Measurements from ENCODE around the gene A2M. TPM values are rescaled to one million over a fixed set of nuclear protein-coding genes. Genes with fewer than 3 reads are reported as not detected.

The A2M gene
- total RNA-seq: 0.76 and 1.2 TPM in 2 replicates
- long read RNA-seq, full-length matches to known transcripts: 1 of 2 reads
- long read RNA-seq, partial matches to known transcripts: 1 of 2 reads
- long read RNA-seq, other reads (novel, unspliced or antisense): 0 of 2 reads

DNA sequence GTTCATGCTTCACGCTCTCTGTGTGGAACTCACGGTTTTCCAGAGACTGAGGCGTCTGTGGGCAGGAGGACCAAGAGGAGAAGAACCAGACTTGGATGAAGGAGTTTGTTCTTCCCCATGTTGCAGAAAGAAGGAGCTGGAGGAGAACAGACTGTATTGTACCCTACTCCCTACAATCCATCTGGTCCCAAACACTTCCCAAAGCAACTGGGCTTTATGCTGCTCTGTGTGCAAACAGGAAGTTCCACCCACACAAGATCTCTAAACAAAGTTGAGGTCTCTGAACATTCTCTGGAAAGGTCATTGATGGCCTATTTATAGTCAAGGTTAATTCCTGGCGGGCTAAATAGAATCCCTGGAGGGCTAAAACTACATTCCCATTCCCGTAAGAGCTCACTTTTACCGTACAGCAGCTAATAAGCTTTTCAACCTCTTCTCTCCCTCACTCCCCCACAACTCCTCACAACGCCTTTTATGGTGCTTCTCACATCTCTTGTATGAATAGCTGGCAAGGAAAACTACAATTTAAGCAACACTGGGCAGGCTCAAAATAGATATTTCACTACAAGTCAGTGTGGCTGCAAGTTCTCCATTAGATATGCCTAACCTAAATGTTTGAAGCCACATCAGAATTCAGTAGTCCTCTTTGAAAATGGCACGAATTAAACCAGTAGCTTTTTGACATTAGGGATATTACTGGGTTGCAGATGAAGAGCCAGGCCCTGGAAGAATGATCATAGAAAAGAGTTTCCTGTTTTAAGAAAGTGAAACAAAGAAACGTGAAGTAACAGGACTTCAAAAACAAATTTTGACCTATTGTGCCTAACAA lies at the start of gene A2M:
TSS of gene A2M (minus strand) at position 189 of the 829 bp plus-strand sequence. CDS start at position 119, 70 bp downstream.
- no peak within 1 kb of the TSS for H3K4me3 Mint-ChIP-seq (ENCODE audit: unreplicated experiment)
- no peak within 1 kb of the TSS for H3K27ac Mint-ChIP-seq (ENCODE audit: unreplicated experiment)
- no peaks in the 10 kb centered on the region for H3K36me3 Mint-ChIP-seq (ENCODE audit: unreplicated experiment)
- DNase-seq (ENCODE audit: extremely low spot score, unreplicated experiment): no peak
- TF ChIP-seq, protein P1, sequence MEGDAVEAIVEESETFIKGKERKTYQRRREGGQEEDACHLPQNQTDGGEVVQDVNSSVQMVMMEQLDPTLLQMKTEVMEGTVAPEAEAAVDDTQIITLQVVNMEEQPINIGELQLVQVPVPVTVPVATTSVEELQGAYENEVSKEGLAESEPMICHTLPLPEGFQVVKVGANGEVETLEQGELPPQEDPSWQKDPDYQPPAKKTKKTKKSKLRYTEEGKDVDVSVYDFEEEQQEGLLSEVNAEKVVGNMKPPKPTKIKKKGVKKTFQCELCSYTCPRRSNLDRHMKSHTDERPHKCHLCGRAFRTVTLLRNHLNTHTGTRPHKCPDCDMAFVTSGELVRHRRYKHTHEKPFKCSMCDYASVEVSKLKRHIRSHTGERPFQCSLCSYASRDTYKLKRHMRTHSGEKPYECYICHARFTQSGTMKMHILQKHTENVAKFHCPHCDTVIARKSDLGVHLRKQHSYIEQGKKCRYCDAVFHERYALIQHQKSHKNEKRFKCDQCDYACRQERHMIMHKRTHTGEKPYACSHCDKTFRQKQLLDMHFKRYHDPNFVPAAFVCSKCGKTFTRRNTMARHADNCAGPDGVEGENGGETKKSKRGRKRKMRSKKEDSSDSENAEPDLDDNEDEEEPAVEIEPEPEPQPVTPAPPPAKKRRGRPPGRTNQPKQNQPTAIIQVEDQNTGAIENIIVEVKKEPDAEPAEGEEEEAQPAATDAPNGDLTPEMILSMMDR (IDR thresholded peaks at IDR 0.05): no peak
- no peaks in the 10 kb centered on the region for H3K9me3 Mint-ChIP-seq (ENCODE audit: unreplicated experiment)
- H3K4me1 Mint-ChIP-seq (ENCODE audit: unreplicated experiment): no peaks in the 10 kb centered on the region
- H3K27me3 Mint-ChIP-seq (ENCODE audit: unreplicated experiment): peaks cover 6% of the 10 kb centered on the region

DNA sequence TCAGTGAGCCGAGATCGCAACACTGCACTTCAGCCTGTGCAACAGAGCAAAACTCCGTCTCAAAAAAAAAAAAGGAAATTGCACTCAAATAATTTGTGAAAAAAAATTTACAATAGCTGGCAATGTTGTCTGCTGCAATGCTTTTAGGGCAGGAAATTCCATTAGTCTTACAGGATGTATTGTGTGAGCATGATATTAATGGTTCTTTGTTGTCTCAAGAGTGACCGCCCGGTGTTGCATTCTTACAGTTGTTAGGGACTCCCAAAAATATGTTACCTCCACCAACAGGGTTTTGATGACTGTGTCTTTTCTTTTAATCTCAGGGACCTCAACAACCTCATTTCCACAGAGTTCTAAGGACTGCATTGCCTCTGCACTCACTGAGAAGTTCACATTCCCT lies 47.7 kb upstream of the A2M start:
- H3K27ac Mint-ChIP-seq (ENCODE audit: unreplicated experiment): no peak overlapping the region

DNA sequence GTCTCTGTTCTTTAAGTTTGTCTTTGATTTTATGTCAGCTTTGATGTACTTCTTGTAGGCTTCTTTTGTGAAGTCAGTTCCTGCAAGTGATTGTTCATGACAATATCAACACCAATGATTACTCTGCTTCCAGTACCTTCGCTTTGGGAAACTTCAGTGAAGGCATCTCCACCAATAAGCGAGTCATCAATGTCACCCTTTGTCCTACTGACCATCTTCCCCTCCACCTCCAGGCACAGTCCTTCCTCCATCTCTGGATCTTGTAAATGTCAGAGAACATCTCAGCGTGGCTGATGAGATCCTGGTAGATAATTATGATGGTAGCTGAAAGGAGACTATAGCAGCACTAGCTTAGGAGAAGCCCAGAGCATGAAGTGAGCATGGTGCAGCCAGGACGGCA lies 40.4 kb upstream of the A2M start:
- Mint-ChIP-seq H3K27me3 (ENCODE audit: unreplicated experiment) (no peaks in the 10 kb centered on the region), H3K27ac (ENCODE audit: unreplicated experiment) (no peak overlapping the region), H3K4me1 (ENCODE audit: unreplicated experiment) (no peaks in the 10 kb centered on the region), H3K36me3 (ENCODE audit: unreplicated experiment) (no peaks in the 10 kb centered on the region), H3K9me3 (ENCODE audit: unreplicated experiment) (peaks cover 3% of the 10 kb centered on the region), H3K4me3 (ENCODE audit: unreplicated experiment) (no peak overlapping the region)
- no peak for DNase-seq (ENCODE audit: extremely low spot score, unreplicated experiment)
- TF ChIP-seq, protein P1 (IDR thresholded peaks at IDR 0.05): no peak

More for the DNA sequence above, 47.7 kb upstream of the A2M start:
- no peak for DNase-seq (ENCODE audit: extremely low spot score, unreplicated experiment)
- Mint-ChIP-seq H3K27me3 (ENCODE audit: unreplicated experiment) (no peaks in the 10 kb centered on the region), H3K36me3 (ENCODE audit: unreplicated experiment) (no peaks in the 10 kb centered on the region), H3K4me3 (ENCODE audit: unreplicated experiment) (no peak overlapping the region), H3K9me3 (ENCODE audit: unreplicated experiment) (no peaks in the 10 kb centered on the region), H3K4me1 (ENCODE audit: unreplicated experiment) (no peaks in the 10 kb centered on the region)
- TF ChIP-seq, protein P1 (IDR thresholded peaks at IDR 0.05): no peak

DNA sequence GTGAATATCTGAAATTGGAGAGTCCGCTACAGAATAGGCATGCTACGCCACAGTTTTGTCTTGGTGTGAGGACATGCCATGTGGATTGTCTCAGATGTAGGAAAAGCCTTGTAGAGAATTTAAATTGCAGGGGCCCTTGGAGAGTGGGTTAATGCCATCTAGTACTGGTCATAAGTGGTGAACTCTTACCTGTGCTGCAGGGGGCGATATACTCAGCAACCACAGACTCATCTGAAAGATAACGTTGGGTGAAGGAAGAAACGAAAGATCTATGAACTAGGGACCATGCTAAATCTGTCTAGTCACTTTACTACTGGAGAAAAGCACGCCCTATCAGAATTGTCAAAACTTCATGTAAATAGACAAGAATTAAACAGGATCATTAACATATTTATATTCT lies 33.7 kb upstream of the A2M start:
- Mint-ChIP-seq H3K4me1 (ENCODE audit: unreplicated experiment) (no peaks in the 10 kb centered on the region), H3K27ac (ENCODE audit: unreplicated experiment) (no peak overlapping the region), H3K27me3 (ENCODE audit: unreplicated experiment) (no peaks in the 10 kb centered on the region), H3K4me3 (ENCODE audit: unreplicated experiment) (no peak overlapping the region), H3K9me3 (ENCODE audit: unreplicated experiment) (peaks cover 13% of the 10 kb centered on the region), H3K36me3 (ENCODE audit: unreplicated experiment) (no peaks in the 10 kb centered on the region)
- TF ChIP-seq, protein P1 (IDR thresholded peaks at IDR 0.05): no peak
- DNase-seq (ENCODE audit: extremely low spot score, unreplicated experiment): no peak

DNA sequence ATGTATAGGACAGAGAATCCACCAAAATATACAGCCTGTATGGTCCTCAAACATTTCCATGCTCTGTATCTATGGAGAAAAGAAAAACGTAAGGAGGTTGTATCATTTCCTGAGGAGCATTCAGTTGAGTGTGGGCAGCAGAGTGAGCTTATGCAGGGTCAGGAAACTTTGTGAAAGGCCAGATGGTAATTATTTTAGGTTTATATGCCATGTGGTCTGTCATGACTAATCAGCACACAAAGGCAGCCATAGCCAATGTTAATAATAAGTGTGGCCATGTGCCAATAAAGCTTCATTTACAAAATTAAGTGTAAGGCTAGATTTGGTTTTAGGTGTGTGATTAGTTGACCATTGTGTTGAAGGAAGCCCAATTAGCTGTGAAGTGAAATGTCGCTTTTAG lies 33.2 kb upstream of the A2M start:
- peaks cover 13% of the 10 kb centered on the region for H3K9me3 Mint-ChIP-seq (ENCODE audit: unreplicated experiment)
- no peak overlapping the region for H3K27ac Mint-ChIP-seq (ENCODE audit: unreplicated experiment)
- no peaks in the 10 kb centered on the region for H3K36me3 Mint-ChIP-seq (ENCODE audit: unreplicated experiment)
- H3K4me3 Mint-ChIP-seq (ENCODE audit: unreplicated experiment): no peak overlapping the region
- H3K4me1 Mint-ChIP-seq (ENCODE audit: unreplicated experiment): no peaks in the 10 kb centered on the region
- TF ChIP-seq, protein P1 (IDR thresholded peaks at IDR 0.05): no peak
- no peaks in the 10 kb centered on the region for H3K27me3 Mint-ChIP-seq (ENCODE audit: unreplicated experiment)
- DNase-seq (ENCODE audit: extremely low spot score, unreplicated experiment): no peak
